Fibroblast of mammary gland (primary cell): ENCODE data around the gene NF1.

ENCODE experiments used
- DNase-seq: peaks from one replicate; pipeline ENCODE4 v3.0.0-alpha.2; 2010; ENCODE audit warnings: low read depth
- H3K4me3 ChIP-seq: 2 replicates; pipeline ENCODE4 v1.5.1; 2011; ENCODE audit warnings: low read depth, mild to moderate bottlenecking, low read length, moderate library complexity; ENCODE audit not compliant: control insufficient read depth
- CTCF ChIP-seq: conservative IDR thresholded peaks from 2 replicates; pipeline ENCODE4 v1.5.1; 2011; ENCODE audit warnings: low read depth, low read length, inconsistent platforms; ENCODE audit not compliant: control insufficient read depth, insufficient read depth

The NF1 gene

DNA sequence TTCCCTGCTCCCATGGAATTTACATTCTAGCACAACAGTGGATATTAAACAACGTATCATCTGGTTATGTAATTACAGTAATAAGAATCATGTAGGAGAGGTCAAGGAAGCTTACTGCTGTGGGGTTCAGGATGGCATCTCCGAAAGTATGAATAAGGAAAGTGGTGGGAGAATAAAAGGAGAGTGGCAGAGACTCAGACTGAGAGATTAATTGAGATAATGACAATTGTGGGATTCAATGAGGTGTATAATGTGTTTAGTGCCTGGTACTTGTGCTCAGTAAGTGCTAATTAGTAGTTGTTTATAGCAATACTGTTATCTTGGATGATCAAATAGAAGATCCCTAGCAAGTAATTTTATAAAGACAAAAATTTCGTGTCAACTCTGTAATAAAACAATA, 45.3 kb downstream of the NF1 start:
- TF ChIP-seq CTCF, result no peak
- H3K4me3 ChIP-seq, result no peak overlapping the region
- no peak for DNase-seq

DNA sequence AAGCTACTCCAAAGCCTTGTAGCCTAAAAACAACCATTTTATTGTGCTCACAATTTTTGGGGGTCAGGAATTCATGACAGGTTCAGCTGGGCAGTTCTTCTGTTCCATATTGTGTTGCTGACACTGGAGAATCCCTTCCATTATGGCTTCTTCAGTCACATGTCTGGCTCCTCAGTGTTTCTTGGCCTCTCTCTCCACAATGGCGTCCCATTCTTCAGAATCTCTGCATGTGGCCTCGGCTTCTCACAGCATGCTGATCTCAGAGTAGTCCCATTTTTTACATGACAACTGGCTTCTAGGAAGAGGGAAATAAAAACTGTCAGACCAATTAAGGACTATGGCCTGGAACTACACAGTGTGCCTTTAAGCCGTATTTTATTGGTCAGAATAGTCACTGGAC, 49.7 kb downstream of the NF1 start:
- DNase-seq, result no peak
- no peak for TF ChIP-seq CTCF
- no peak overlapping the region for H3K4me3 ChIP-seq

DNA sequence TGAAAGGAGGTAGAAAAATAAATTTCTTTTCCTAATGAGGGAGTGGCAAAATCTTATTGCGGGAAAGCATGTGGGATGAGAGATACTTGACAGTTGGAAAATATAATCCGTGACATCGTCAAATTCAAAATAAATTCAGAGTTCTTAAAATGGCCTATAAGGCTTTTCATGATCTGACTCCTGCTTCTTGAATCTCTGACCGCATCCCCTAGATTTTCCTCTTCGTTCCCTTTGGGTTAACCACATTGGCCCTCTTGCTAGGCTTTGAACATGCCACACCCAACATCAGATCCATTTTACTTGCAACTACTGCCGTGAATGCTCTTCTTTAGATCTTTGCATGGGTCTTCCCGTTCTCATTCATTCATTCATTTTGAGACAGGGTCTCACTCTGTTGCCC, 50.1 kb downstream of the NF1 start:
- no peak overlapping the region for H3K4me3 ChIP-seq
- no peak for DNase-seq
- TF ChIP-seq CTCF, result no peak

DNA sequence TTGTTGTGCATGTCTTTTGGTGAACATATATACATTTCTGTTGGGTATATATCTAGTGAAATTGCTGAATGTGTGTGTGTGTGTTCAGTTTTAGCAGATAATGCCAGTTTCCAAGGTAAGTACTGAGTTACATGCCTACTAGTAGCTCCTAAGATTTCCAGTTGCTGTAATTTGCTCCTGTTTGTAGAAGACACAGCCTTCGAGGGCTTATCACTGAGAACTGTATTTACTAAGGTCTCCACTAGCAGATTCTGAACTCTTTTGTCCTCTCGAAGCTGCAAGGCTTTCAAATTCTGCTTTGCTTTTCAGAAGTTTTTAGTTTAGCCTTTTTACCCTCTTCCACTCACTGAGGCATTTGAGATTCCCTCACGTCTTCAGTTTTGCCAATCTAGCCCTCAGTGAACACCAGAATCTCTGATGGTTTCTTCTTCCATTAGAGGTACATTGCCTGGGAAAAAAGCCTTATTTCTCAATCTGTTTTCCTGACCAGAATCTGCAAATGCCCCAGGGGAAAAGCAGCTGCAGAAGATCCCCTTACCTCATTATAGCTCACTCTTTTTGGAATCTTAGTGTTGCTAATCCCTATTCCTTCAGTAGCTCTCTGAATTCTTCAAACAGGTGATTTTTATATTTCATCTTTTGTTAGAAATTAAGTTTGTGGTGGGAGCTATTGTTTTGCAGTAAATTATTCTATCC, 52.9 kb downstream of the NF1 start:
- TF ChIP-seq CTCF, result no peak
- DNase-seq, result peak; percentile 70
- no peak overlapping the region for H3K4me3 ChIP-seq

GRCh38 chr17:31148205-31148604, 53.4 kb downstream of the NF1 start:
- H3K4me3 ChIP-seq, result no peak overlapping the region
- TF ChIP-seq CTCF, result no peak
- peak; percentile 31 for DNase-seq

GRCh38 chr17:31152271-31152670, 57.5 kb downstream of the NF1 start:
- no peak for DNase-seq
- no peak overlapping the region for H3K4me3 ChIP-seq
- TF ChIP-seq CTCF, result no peak
